Duodenal mucosa (tissue), 2 donors: ENCODE measurements around the gene COL8A2.

Experiments used
- H3K27ac ChIP-seq: one replicate; pipeline ENCODE4 v1.7.0; 2013; ENCODE audit warnings: low read depth, low read length
- H3K27me3 ChIP-seq, 2 donors: one replicate each; pipeline ENCODE4 v1.7.0; 2013; ENCODE audit warnings: low read length in 2 of 2, control low read depth in 1 of 2; ENCODE audit not compliant: insufficient read depth in 2 of 2, control insufficient read depth in 1 of 2
- H3K36me3 ChIP-seq, 2 donors: one replicate each; pipeline ENCODE4 v1.7.0; 2013; ENCODE audit warnings: low read length in 2 of 2, control low read depth in 1 of 2; ENCODE audit not compliant: insufficient read depth in 2 of 2, control insufficient read depth in 1 of 2
- H3K4me1 ChIP-seq, 2 donors: one replicate each; pipeline ENCODE4 v1.7.0; 2013; ENCODE audit warnings: low read length in 2 of 2, control low read depth in 1 of 2; ENCODE audit not compliant: insufficient read depth in 2 of 2, control insufficient read depth in 1 of 2
- H3K4me3 ChIP-seq, 2 donors: one replicate each; pipeline ENCODE4 v1.7.0; 2013; ENCODE audit warnings: low read length in 2 of 2, low read depth in 1 of 2
- H3K9ac ChIP-seq, 2 donors: one replicate each; pipeline ENCODE4 v1.7.0; 2013; ENCODE audit warnings: low read length in 2 of 2, low read depth in 1 of 2
- H3K9me3 ChIP-seq, 2 donors: one replicate each; pipeline ENCODE4 v1.7.0; 2013; ENCODE audit warnings: low read length in 2 of 2, control low read depth in 1 of 2; ENCODE audit not compliant: control insufficient read depth in 1 of 2

The COL8A2 gene

GRCh38 chr1:36125129-36125991, at the start of gene COL8A2:
Gene COL8A2 (minus strand): TSS chr1:36125222. CDS start chr1:36100242, 24,980 bp downstream.
- Histone ChIP-seq H3K27me3 (peaks cover 32 to 40% of the 10 kb centered on the region in 2 donors), H3K36me3 (no peaks in the 10 kb centered on the region), H3K4me3 (peak within 1 kb of the TSS; percentile 21 to 35), H3K27ac (no peak within 1 kb of the TSS), H3K9ac (no peak within 1 kb of the TSS), H3K4me1 (peaks cover 0 to 3% of the 10 kb centered on the region in 2 donors), H3K9me3 (no peaks in the 10 kb centered on the region)

- Histone ChIP-seq H3K36me3 (peaks cover 44 to 70% of the 10 kb centered on the region in 2 donors), H3K4me1 (peaks cover 6 to 16% of the 10 kb centered on the region in 2 donors), H3K9me3 (no peaks in the 10 kb centered on the region), H3K4me3 (no peak overlapping the region), H3K9ac (no peak overlapping the region), H3K27me3 (no peaks in the 10 kb centered on the region), H3K27ac (peak overlapping the region; percentile 46)
These were observed 49.7 kb upstream of the COL8A2 start for GRCh38 chr1:36174713-36175112.

- no peaks in the 10 kb centered on the region for H3K27me3 ChIP-seq
- H3K9ac ChIP-seq, result no peak overlapping the region
- no peaks in the 10 kb centered on the region for H3K9me3 ChIP-seq
- H3K36me3 ChIP-seq, result peaks cover 42 to 63% of the 10 kb centered on the region in 2 donors
- no peak overlapping the region for H3K4me3 ChIP-seq
- H3K4me1 ChIP-seq, result peaks cover 0 to 10% of the 10 kb centered on the region in 2 donors
- no peak overlapping the region for H3K27ac ChIP-seq
These were observed 48.0 kb upstream of the COL8A2 start for GRCh38 chr1:36172983-36173382.

- H3K4me1 ChIP-seq, result peaks cover 0 to 14% of the 10 kb centered on the region in 2 donors
- no peak overlapping the region for H3K27ac ChIP-seq
- no peaks in the 10 kb centered on the region for H3K9me3 ChIP-seq
- no peaks in the 10 kb centered on the region for H3K27me3 ChIP-seq
- H3K36me3 ChIP-seq, result peaks cover 35 to 67% of the 10 kb centered on the region in 2 donors
- H3K4me3 ChIP-seq, result no peak overlapping the region
- no peak overlapping the region for H3K9ac ChIP-seq
These were observed 47.2 kb upstream of the COL8A2 start for GRCh38 chr1:36172017-36172747.

- H3K9ac ChIP-seq, result no peak overlapping the region
- peaks cover 0 to 15% of the 10 kb centered on the region in 2 donors for H3K4me1 ChIP-seq
- H3K27me3 ChIP-seq, result no peaks in the 10 kb centered on the region
- H3K36me3 ChIP-seq, result peaks cover 31 to 61% of the 10 kb centered on the region in 2 donors
- H3K27ac ChIP-seq, result no peak overlapping the region
- H3K4me3 ChIP-seq, result no peak overlapping the region
- H3K9me3 ChIP-seq, result no peaks in the 10 kb centered on the region
These were observed 45.8 kb upstream of the COL8A2 start for GRCh38 chr1:36170643-36171412.

- H3K4me3 ChIP-seq, result no peak overlapping the region
- H3K9ac ChIP-seq, result no peak overlapping the region
- H3K36me3 ChIP-seq, result peaks cover 20 to 42% of the 10 kb centered on the region in 2 donors
- peaks cover 0 to 5% of the 10 kb centered on the region in 2 donors for H3K4me1 ChIP-seq
- no peaks in the 10 kb centered on the region for H3K27me3 ChIP-seq
- H3K27ac ChIP-seq, result no peak overlapping the region
- no peaks in the 10 kb centered on the region for H3K9me3 ChIP-seq
These were observed 43.5 kb upstream of the COL8A2 start for GRCh38 chr1:36168514-36168913.

GRCh38 chr1:36166938-36167905, 42.2 kb upstream of the COL8A2 start:
- Histone ChIP-seq H3K4me3 (no peak overlapping the region), H3K9ac (no peak overlapping the region), H3K36me3 (peaks cover 8 to 29% of the 10 kb centered on the region in 2 donors), H3K27ac (no peak overlapping the region), H3K9me3 (no peaks in the 10 kb centered on the region), H3K27me3 (no peaks in the 10 kb centered on the region), H3K4me1 (peaks cover 8 to 12% of the 10 kb centered on the region in 2 donors)

- H3K4me1 ChIP-seq, result peaks cover 19 to 23% of the 10 kb centered on the region in 2 donors
These were observed 41.1 kb upstream of the COL8A2 start for GRCh38 chr1:36166136-36166535.

GRCh38 chr1:36165145-36165544, 40.1 kb upstream of the COL8A2 start:
- Histone ChIP-seq H3K9ac (no peak overlapping the region), H3K4me1 (peaks cover 29 to 32% of the 10 kb centered on the region in 2 donors), H3K27ac (no peak overlapping the region), H3K9me3 (no peaks in the 10 kb centered on the region), H3K27me3 (no peaks in the 10 kb centered on the region), H3K4me3 (no peak overlapping the region), H3K36me3 (peaks cover 0 to 14% of the 10 kb centered on the region in 2 donors)

More at GRCh38 chr1:36166136-36166535, 41.1 kb upstream of the COL8A2 start:
- Histone ChIP-seq H3K27ac (no peak overlapping the region), H3K9me3 (no peaks in the 10 kb centered on the region), H3K36me3 (peaks cover 3 to 20% of the 10 kb centered on the region in 2 donors), H3K4me3 (no peak overlapping the region), H3K9ac (no peak overlapping the region), H3K27me3 (no peaks in the 10 kb centered on the region)
